Measurements from ENCODE around the gene PTPN2. TPM values are rescaled to one million over a fixed set of nuclear protein-coding genes. Genes with fewer than 3 reads are reported as not detected.

The PTPN2 gene
- total and polyA plus RNA-seq, 9 of the 15 experiments (the other 6 are each of a cell fraction or from before 2014, with no cell fraction given), result 36.6 to 66.4 (median 43.8) TPM

DNA sequence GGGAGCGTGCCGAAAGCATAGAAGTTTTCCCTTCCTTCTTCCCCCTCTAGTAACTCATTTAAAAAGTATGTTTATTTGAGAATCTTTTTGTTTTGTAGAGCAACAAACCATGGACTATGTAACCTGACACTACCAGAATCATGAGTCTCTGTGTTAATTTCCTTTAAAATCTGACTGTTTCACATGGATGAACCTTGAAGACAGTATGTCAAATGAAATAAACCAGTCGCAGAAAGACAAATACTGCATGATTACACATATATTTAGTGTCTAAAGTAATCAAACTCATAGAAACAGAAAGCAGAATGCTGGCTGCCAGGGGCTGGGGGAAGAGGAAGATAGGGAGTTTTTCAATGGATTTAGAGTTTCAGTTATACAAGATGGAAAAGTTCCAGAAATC, 32.3 kb downstream of the PTPN2 start (continued):
- TF ChIP-seq, protein P1, sequence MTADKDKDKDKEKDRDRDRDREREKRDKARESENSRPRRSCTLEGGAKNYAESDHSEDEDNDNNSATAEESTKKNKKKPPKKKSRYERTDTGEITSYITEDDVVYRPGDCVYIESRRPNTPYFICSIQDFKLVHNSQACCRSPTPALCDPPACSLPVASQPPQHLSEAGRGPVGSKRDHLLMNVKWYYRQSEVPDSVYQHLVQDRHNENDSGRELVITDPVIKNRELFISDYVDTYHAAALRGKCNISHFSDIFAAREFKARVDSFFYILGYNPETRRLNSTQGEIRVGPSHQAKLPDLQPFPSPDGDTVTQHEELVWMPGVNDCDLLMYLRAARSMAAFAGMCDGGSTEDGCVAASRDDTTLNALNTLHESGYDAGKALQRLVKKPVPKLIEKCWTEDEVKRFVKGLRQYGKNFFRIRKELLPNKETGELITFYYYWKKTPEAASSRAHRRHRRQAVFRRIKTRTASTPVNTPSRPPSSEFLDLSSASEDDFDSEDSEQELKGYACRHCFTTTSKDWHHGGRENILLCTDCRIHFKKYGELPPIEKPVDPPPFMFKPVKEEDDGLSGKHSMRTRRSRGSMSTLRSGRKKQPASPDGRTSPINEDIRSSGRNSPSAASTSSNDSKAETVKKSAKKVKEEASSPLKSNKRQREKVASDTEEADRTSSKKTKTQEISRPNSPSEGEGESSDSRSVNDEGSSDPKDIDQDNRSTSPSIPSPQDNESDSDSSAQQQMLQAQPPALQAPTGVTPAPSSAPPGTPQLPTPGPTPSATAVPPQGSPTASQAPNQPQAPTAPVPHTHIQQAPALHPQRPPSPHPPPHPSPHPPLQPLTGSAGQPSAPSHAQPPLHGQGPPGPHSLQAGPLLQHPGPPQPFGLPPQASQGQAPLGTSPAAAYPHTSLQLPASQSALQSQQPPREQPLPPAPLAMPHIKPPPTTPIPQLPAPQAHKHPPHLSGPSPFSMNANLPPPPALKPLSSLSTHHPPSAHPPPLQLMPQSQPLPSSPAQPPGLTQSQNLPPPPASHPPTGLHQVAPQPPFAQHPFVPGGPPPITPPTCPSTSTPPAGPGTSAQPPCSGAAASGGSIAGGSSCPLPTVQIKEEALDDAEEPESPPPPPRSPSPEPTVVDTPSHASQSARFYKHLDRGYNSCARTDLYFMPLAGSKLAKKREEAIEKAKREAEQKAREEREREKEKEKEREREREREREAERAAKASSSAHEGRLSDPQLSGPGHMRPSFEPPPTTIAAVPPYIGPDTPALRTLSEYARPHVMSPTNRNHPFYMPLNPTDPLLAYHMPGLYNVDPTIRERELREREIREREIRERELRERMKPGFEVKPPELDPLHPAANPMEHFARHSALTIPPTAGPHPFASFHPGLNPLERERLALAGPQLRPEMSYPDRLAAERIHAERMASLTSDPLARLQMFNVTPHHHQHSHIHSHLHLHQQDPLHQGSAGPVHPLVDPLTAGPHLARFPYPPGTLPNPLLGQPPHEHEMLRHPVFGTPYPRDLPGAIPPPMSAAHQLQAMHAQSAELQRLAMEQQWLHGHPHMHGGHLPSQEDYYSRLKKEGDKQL (CRISPR knock-in tag; IDR thresholded peaks at IDR 0.05; ENCODE audit: borderline replicate concordance), result no peak
- TF ChIP-seq, protein P2, sequence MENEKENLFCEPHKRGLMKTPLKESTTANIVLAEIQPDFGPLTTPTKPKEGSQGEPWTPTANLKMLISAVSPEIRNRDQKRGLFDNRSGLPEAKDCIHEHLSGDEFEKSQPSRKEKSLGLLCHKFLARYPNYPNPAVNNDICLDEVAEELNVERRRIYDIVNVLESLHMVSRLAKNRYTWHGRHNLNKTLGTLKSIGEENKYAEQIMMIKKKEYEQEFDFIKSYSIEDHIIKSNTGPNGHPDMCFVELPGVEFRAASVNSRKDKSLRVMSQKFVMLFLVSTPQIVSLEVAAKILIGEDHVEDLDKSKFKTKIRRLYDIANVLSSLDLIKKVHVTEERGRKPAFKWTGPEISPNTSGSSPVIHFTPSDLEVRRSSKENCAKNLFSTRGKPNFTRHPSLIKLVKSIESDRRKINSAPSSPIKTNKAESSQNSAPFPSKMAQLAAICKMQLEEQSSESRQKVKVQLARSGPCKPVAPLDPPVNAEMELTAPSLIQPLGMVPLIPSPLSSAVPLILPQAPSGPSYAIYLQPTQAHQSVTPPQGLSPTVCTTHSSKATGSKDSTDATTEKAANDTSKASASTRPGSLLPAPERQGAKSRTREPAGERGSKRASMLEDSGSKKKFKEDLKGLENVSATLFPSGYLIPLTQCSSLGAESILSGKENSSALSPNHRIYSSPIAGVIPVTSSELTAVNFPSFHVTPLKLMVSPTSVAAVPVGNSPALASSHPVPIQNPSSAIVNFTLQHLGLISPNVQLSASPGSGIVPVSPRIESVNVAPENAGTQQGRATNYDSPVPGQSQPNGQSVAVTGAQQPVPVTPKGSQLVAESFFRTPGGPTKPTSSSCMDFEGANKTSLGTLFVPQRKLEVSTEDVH (IDR thresholded peaks at IDR 0.05; ENCODE audit: low read depth, partially characterized antibody), result no peak
- no peak for TF ChIP-seq GABPB1 (CRISPR knock-in tag; IDR thresholded peaks at IDR 0.05)

All from K562 (cell line).